HG02678 (cell line): ENCODE data around the gene UBIAD1.

ENCODE experiments used
- ATAC-seq: cut with Tn5 transposase; IDR thresholded peaks from one replicate; pipeline ENCODE4 v1.9.1; 2021; ENCODE audit warnings: mild to moderate bottlenecking, moderate library complexity; ENCODE audit not compliant: unreplicated experiment

The UBIAD1 gene

GRCh38 chr1:11337580-11338073 is 64.6 kb downstream of the UBIAD1 start:
- no peak for ATAC-seq
